8988T (cell line): ENCODE data around the gene HOXA5.
A peak's percentile ranks its signal among the peaks of the same experiment; 100 is the strongest.

Experiments
- DNase-seq: peaks from one replicate; pipeline ENCODE4 v3.0.0; 2011

HOXA5 gene

GRCh38 chr7:27158436-27159265 lies 15.2 kb upstream of the HOXA5 start:
- DNase-seq = no peak

GRCh38 chr7:27157702-27158431 lies 14.4 kb upstream of the HOXA5 start:
- DNase-seq = no peak

DNA sequence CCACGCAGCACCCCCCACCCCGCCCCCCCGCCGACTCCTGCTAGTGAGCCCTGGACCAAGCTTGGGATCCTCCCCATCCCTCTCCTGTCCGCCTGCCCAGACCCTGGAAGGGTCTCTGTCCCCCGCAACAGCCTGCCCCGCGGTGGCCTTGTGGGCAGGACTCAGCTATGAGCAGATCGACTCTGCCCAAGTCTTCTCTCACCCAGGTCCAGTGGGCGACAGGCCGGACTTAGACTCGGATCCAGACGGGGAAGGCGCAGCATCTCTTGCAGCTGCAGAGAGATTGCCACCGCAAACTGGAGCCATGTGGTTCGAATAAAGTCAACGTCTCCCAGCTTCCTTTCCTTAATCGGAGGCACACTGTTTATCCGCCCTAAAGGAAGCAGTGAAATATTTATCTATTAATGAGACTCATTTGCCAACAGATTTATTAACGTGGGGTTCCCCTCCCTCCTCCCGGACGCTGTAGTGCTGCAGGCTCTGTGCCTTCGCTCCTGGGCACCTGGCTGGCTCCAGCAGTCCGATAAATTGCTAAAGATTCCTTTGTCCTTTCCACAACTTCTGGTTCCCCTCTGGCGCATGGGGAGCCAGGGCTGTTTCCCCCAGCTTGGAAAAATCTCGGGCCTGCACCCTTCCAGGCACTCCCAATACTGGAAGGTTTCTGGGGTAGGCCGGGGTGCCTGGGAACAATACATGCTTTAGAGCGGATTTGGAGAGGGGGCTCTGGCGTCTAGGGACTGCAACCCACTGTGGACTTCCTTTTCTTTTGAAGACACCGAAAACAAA lies 13.6 kb upstream of the HOXA5 start:
- DNase-seq = no peak

DNA sequence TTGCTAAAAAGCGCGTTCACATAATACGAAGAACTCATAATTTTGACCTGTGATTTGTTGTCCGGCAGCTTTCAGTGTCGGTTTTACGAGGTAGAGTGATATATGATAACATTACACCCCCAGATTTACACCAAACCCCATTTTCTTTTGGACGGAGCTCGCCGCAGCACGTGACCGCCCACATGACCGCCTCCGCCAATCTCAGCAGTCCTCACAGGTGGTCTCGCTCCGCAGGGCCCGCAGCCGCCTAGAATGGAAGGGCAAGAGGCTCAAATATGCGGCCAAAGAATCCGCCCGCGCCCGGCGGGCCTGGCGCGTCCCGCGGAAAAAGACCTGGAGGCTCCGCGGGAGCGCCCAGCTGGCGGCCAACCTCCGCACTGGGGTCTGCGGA lies 13.0 kb upstream of the HOXA5 start, which contains the start of gene HOXA7:
TSS of gene HOXA7 (minus strand) at position 168 of the 391 bp plus-strand sequence. CDS start at position 38, 130 bp downstream.
- no peak for DNase-seq

DNA sequence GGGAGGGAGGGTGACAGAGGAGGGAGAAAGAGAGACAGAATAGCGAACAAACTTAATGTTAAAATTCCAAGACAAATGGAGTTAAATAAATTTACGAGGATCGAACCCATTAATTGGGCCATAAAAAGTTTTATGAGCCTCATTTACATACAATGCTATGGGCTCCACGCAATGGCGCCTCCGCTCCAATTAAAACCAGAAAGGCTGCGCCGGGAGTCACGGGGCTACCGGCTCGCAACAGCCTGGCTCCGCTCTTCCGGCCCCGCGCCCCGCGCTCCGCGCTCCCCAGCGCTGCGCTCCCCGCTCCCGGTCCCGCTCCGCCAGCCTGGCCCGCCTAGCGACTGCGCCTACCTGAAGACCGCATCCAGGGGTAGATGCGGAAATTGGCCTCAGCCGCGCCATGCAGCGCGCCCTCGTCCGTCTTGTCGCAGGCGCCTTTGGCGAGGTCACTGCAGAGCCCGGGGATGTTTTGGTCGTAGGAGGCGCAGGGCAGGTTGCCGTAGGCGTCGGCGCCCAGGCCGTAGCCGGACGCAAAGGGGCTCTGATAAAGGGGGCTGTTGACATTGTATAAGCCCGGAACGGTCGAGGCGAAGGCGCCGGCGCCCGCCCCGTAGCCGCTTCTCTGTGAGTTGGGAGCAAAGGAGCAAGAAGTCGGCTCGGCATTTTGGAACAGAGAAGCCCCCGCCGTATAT lies 12.5 kb upstream of the HOXA5 start:
- DNase-seq = no peak

- no peak for DNase-seq
These were observed 11.7 kb upstream of the HOXA5 start for GRCh38 chr7:27154901-27155815.

DNA sequence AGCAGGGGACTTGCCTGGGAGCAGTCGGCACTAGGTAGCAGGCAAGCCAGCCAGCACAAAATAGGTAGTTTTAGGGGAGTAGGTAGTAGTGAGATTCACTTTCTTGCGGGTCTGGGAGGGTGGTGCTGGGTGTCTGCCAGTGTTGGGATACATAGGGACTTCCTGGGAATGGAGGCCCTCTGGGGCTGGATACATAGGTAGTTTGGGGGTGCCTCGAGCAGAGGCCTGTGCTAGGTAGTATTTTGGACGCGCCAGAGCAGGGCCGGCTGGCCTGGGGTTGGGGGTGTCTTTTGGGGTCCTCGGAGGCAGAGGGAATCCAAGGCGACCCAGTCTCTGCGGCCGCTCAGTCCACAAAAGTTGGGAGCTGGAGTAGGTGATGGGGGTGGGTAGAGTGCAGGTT lies 10.9 kb upstream of the HOXA5 start:
- DNase-seq = no peak

GRCh38 chr7:27153526-27153925 lies 10.0 kb upstream of the HOXA5 start:
- no peak for DNase-seq

DNA sequence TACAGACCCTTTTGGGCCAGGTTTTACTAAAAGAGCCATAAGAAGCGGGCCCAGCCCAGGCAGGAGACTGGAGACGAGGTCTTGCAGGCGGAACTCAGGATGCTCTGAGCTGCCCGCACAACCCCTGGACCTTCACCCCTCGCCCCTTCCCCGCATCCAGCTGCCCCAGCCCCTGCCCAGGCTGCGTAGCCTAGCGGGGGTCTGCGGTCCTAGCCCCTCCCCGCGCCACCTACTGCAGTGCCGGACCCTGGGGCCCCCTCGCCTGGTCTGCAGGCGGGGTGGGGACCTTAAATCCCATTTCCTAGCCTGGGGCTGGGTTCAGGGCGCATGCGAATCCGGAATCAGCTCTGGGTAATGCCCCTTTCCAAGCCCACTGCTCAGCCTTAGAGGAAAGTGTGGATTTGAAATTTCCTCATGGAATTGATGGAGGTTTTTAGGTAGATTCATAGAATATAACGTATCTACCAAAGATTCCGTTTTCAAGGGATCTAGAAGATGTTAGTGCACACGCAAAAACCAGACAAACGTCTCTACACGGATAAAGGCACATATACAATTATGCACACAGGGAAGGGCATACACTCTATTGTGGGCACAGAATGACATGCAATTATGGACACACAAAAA lies 9.4 kb upstream of the HOXA5 start:
- no peak for DNase-seq

DNA sequence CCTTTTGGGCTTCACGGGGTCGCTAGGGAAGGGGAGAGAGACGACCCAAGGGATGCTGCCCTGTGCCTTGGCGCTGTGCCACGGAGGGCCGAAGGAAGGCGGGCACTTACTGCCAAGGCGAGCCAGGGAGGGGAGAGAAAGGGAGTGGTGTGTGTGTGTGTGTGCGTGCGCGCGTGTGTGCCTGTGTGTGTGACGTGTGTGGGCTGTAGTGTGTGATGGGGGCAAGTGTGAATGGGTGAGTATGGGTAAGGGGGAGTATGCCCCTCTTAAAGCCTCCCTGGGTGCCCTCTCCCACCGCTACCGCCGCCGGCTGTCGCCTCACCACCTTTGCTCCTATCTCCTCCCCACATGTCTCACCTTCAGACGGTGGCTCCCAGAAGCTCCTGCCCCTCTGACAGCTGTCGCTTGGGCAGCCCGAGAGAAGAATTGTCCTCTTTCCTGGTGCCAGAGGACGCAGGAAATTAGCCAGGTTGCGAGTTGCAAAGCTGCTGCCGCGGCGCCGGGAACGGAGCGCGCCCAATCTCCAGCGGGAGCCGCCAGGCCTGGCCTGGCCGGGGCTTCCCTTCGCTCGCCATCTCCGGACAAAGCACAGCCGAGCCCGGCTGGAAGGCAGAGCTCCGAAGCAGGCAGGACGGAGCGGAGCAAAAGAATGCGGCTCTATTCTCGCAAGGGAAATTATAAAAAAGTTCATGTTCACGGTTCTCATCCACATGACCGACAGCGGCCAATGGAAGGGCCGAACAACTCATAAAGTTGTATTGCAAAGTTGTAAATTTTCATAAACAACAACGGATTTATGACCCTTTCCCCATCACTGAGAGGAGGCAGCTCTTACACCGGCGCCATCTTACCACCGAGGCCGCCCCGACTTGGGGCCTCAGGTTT lies 8.7 kb upstream of the HOXA5 start, which contains the start of gene HOXA3:
TSS of gene HOXA3 (minus strand) at position 653 of the 885 bp plus-strand sequence. CDS start 41,943 bp downstream, outside the sequence.
- no peak for DNase-seq

DNA sequence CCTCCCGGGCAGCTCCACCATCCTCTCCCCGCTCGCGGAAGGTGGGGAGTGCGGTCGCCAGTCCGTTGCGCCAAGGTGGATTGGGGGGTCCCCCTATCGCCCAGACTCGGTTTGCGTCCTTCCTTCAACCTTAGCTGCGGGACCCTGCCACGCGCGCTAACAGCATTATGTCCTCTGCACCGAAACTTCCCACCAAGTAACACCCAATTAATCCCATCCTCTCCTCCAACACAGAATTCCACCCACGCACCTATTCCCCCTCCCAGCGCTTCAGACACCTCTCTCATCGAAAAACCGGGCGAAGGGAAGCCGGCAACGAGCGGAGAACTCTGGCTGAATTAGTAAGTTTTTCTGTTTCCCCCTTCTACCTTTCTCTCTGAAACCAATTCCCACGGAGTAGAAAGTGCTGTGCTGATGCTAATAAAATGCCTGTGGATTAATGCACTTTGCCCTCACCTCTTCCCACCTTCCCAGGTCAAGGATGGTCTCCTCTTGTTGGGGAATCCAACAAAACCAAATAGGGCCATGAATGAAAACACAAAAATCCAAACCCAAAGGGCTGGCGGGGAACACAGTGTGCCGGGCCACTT lies 8.0 kb upstream of the HOXA5 start:
- no peak for DNase-seq

DNA sequence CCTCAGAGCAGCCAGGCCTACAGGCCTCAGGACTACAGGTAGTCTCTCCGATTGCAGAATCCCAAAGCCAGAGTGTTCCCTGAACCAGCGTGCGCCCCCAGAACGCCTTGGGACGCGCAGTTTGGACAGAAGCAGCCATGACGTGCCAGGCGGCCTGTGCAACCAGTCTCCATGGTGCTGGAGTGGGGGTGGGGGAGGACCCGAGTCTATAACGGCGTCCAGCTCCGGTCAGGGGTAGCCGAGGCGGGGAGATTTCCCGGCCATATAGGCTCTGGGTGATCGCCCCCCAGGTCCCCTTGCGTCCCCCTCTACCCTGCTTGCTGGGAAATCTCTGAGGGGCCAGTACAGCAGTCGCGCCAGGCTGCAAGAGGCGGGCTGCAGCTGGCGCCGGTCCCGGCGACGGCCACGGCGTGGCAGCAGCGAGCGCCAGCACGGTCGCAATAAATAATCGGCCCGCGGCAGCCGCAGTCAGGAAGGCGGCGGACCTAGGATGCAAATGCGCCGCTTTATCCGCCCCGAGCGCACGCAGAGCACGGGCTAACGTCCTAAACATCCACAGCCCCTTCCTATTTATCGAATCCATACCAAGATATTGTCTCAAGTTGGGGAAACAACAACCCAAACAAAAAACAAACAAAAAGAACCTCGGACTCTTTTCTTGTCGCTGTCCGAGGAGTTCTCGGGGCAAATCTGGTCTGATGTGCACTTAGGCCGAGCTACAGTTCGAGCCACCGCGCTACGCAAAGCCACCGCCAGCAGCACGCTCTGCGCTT lies 7.3 kb upstream of the HOXA5 start:
- peak; percentile 84 for DNase-seq

DNA sequence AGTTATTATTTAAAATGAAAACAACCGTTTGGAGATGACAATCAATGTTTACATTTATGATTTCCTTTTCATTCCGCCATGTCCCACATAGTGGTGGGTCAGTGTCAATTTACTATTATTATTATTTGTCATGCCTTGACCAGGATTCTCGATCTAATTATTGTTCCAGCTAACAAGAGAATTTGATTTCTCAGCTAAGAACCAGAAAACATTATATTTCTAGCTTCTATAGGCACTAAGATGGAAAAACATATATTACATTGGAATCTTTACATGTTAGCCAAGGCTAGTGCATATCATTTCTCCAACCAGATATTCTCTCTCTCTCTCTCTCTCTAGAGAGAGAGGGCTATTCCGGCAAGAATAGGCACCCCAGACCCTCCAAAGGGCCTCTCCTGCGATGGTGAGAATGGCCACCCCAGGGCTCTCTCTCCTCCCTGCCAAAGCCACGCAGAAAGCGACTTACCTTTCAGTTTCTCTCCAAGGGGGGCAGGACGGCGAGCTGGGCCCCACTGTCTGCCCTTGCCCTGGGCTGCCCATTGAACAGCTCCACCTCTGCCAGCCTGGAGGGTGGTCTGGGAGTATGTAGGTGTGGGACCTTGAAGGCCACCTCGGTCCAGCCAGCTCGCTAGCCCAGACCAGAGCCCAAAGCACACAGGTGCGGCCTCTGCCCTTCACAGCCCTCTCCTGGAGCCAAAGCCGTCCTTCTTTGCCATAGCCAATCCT lies 6.5 kb upstream of the HOXA5 start:
- DNase-seq = no peak

- no peak for DNase-seq
These were observed 5.5 kb upstream of the HOXA5 start for GRCh38 chr7:27148756-27149641.

- DNase-seq = no peak
These were observed 4.7 kb upstream of the HOXA5 start for GRCh38 chr7:27148031-27148755.
